ENCODE measurements around the gene ANO2. TPM values are rescaled to one million over a fixed set of nuclear protein-coding genes. Genes with fewer than 3 reads are reported as not detected.

Gene ANO2
- total RNA-seq, 1 donor from 2014 or later, result 20.1 TPM

- Histone ChIP-seq H3K9me3 (no peaks in the 10 kb centered on the region), H3K27me3 (peaks cover 13% of the 10 kb centered on the region), H3K4me1 (peaks cover 0 to 5% of the 10 kb centered on the region in 2 donors), H3K4me3 (no peak overlapping the region), H3K27ac (no peak overlapping the region), H3K36me3 (no peaks in the 10 kb centered on the region)
- no peak for TF ChIP-seq CTCF (IDR thresholded peaks at IDR 0.05)
- intact Hi-C loops (cut with DNase I), result no loop called here
- DNase-seq (ENCODE audit: low spot score in 2 of 2), result no peak
These were observed 3.2 kb downstream of the ANO2 start for GRCh38 chr12:5941907-5942306.

GRCh38 chr12:5927732-5928516 is 17.1 kb downstream of the ANO2 start:
- DNase-seq (ENCODE audit: low spot score in 2 of 2), result peak in 1 of 2 donors; percentile 54
- Histone ChIP-seq H3K36me3 (no peaks in the 10 kb centered on the region), H3K27me3 (no peaks in the 10 kb centered on the region), H3K4me3 (no peak overlapping the region), H3K4me1 (no peaks in the 10 kb centered on the region), H3K9me3 (no peaks in the 10 kb centered on the region), H3K27ac (no peak overlapping the region)
- TF ChIP-seq CTCF (IDR thresholded peaks at IDR 0.05), result no peak
- intact Hi-C loops (cut with DNase I), result no loop called here

- no peak for DNase-seq (ENCODE audit: low spot score in 2 of 2)
- no peaks in the 10 kb centered on the region for H3K9me3 ChIP-seq
- H3K27ac ChIP-seq, result no peak overlapping the region
- no peak overlapping the region for H3K4me3 ChIP-seq
- no peaks in the 10 kb centered on the region for H3K27me3 ChIP-seq
- TF ChIP-seq CTCF (IDR thresholded peaks at IDR 0.05), result no peak
- H3K4me1 ChIP-seq, result no peaks in the 10 kb centered on the region
- no peaks in the 10 kb centered on the region for H3K36me3 ChIP-seq
- intact Hi-C loops (cut with DNase I), result no loop called here
These were observed 19.4 kb downstream of the ANO2 start for GRCh38 chr12:5925646-5926045.

- no peaks in the 10 kb centered on the region for H3K4me1 ChIP-seq
- no peak for TF ChIP-seq CTCF (IDR thresholded peaks at IDR 0.05)
- H3K27ac ChIP-seq, result no peak overlapping the region
- DNase-seq (ENCODE audit: low spot score in 2 of 2), result no peak
- H3K27me3 ChIP-seq, result no peaks in the 10 kb centered on the region
- H3K36me3 ChIP-seq, result no peaks in the 10 kb centered on the region
- intact Hi-C loops (cut with DNase I), result no loop called here
- H3K4me3 ChIP-seq, result no peak overlapping the region
- no peaks in the 10 kb centered on the region for H3K9me3 ChIP-seq
These were observed 20.7 kb downstream of the ANO2 start for GRCh38 chr12:5924342-5924741.

- H3K27ac ChIP-seq, result no peak overlapping the region
- intact Hi-C loops (cut with DNase I), result no loop called here
- TF ChIP-seq CTCF (IDR thresholded peaks at IDR 0.05), result no peak
- no peaks in the 10 kb centered on the region for H3K9me3 ChIP-seq
- no peak overlapping the region for H3K4me3 ChIP-seq
- no peaks in the 10 kb centered on the region for H3K4me1 ChIP-seq
- DNase-seq (ENCODE audit: low spot score in 2 of 2), result no peak
- H3K27me3 ChIP-seq, result no peaks in the 10 kb centered on the region
- no peaks in the 10 kb centered on the region for H3K36me3 ChIP-seq
These were observed 21.3 kb downstream of the ANO2 start for GRCh38 chr12:5923751-5924150.

Data from ascending aorta (tissue), 2 donors.